Inferior parietal cortex (tissue), 1 donor: ENCODE data around the gene RASGEF1C.
"Not testable (repeated sequence)": the region's sequence is repeated elsewhere in the genome, so short reads cannot be mapped to it uniquely, and the experiment has no call there.

Experiments
- DNase-seq: peaks from one replicate; pipeline ENCODE4 v3.0.0-alpha.2; 2016; ENCODE audit errors: extremely low spot score

Gene RASGEF1C

DNA sequence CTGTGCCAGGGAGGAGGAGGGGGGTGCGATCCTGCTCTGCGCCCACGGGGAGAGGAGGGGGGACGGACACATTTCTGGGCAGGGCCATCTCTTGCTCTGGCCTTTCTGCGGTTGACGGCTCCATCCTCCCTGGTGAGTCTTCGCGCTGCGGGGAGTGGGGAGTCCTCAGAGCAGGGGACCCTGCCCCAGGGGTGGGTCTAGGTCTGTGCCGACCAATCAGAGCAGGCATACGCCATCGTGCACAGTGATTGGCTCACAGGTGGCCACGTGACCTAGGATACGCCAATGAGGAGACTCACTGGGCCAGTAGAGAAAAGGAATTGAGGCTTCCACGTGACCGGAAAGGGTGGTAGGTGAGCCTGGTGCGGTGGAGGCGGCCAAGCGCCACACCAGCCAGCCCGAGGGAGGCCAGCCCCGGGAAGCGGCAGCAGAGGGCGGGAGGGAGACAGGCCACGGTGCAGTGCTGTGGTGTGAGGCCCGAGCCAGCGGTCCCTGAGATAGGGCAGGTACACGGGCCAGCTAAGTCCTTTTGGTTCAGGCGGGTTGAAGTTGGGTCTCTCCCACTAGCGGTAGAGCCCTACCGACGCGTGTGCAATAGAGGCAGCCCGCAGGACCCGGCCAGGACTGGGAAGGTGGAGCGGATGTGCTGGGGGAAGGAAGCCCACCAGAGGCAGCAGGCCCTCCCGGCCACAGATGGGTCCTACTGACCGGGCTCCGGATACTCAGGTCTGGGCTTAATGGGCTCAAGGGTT is 72.2 kb downstream of the RASGEF1C start:
- no peak for DNase-seq

DNA sequence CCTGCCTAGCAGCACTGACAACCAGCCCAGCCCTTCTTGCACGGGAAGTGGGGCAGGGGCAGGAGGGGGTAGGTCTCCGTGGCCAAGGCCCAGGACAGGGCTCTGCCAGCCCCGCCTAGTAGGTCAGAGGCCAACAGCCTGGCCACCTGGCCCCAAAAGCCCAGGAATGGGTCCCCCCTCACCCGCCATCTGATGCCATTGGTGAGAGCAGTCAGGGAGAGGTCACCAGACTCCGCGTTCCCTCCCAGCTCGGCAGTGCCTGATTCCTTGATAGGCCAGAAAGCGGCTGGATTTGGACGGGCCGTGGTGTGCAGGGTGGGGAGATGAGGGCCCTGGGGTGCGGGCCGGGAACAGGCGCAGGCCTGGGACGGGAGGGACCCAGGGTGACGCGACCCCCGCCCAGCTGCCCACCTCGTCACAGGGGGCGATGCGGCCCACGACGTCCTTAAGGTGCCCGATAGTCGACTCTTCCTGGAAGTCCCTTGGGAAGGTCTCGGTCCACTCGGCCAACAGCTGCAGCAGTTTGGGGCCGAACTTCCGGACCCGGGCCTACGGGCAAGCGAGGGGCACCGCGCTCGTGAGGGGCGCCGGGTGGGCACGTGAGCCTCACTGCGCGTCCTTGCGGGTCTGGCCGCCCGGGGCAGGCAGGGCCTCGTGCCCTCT is 72.9 kb downstream of the RASGEF1C start:
- no peak for DNase-seq

- no peak for DNase-seq
Observed at GRCh38 chr5:180135128-180135955, 73.7 kb downstream of the RASGEF1C start.

DNA sequence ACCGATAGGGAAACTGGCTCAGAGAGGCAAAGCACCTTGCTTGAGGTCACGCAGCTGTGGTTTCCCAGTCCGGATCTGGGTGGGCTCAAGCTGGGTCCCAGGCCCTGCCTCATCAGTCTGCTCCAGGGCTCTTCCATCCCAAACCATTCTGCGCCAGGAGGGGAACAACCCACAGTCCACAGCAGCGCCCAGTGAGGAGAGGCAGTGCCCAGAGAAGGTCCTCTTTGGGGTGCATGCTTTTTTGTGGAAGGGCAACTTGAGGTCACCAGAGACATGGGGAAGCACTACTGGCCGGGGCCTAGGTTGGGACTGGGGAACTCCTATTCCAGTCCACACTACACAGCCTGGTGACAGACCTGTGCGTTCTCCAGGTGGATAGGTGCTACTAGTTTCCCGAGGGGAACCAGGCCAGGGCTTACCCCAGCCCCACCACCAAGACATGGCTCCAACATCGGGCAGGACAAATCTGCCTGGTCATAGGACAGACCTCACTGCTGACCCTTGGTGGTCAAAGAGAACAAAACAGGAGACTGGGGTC is 75.0 kb downstream of the RASGEF1C start:
- DNase-seq: no peak

- DNase-seq: no peak
Observed at GRCh38 chr5:180133551-180133950, 75.5 kb downstream of the RASGEF1C start.

- DNase-seq: no peak
Observed at GRCh38 chr5:180133060-180133459, 76.0 kb downstream of the RASGEF1C start.

DNA sequence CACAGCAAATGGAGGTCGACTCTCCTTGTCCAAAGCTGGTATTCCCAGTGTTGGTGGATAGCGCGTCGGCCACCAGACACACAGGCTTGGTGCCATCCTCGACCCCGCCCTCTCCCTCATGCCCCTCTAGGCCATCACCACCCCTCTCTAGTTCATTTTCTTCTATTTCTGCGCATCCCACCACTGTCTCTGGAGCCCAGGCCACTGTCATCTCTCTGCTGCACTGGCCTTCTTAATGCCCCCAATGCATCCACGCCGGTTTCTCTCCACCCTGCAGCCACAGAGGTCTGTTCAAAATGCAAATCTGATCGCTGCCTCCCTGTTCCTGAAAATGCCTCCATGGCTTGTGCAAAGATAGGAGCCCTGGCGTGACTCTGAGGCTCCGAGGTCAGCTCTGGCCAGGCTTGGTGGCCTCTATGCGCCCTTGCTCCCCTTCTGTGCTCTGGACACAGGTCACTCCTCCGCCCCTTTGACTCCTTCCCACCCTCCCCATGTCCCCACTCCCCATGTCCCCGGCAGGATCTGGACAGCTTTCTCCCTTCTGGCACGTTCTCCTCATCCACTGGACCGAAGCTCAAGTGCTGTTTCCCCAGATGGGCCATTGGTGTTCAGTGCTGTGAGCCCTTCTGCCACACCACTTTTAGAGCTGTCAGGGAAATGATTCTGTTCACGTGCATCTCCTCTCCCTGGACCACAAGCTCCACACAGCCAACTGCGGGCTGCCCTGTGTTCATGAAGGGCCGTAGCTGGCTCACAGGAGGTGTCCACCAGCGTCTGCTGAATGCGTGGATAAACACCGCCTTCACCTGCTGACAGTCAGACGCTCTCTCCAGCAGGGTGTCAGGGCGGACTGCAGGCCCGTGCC is 77.9 kb downstream of the RASGEF1C start:
- DNase-seq: no peak

DNA sequence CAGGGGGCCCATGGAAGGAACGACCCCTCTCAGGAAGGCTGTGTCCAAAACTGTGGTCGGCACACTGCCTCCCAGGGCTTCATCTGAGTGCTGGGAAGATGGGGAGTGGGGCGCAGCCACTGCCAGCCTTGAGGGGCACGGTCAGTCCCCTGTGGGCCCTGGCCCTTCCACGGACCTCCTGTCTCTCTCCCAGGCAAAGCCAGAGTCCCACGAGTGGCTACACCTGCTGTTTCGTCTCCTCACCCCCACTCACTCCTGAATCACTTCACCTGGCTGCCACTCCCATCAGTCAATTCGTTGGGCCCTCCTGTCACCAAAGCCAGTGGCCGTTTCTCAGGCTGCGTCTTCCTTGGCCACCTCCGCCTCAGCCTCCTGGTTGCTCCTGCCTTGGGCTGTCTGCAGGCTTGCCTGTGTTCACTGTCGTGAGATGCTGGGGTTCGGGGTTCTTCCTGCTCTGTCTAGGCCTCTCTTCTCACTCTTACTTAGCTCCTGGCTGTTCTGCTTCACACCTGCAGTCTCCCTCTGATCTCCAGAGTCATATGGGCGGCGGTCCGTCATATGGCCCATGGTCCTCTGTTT is 78.6 kb downstream of the RASGEF1C start:
- DNase-seq: no peak

DNA sequence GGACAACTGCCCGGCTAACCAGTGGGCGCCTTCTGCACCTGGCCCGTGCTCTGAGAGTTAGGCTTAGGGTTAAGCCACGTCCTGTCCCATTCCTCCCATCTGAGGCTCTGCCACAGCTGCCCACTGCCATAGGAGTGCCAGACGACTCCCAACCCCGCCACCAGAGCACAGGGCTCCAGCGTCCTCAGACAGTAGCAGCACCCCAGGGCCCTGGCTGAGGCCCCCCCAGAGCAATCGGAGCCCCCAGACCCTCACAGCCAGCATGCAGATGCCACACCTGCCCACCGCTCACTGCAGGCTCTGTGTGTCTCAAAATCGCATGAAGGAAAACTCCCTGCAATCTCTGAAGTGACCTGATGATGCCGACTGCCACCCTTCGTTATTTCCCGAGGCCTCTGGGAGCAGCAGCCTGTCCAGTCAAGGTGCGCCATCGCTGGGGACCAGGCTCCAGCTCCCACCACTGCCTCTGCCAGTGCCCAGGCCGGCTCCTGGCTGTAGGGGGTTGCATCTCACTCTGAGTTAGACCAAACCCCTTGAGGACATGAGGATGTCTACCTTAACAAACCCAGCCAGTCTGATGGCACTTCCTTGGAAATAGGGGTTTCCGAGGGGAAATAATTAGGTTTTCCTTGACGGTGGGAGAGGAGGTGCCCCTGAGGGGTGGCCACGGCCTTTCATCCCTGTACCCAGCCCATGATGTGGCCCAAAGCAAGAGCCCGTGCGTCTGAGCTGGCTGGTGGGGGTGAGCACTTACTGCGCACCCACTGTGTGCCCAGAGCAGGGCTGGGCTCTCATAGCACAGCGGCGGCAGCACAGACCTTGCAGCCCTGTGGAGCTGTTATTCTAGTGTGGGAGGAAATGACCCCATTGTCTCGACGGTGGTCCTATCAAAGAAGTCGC is 79.5 kb downstream of the RASGEF1C start:
- DNase-seq: no peak

DNA sequence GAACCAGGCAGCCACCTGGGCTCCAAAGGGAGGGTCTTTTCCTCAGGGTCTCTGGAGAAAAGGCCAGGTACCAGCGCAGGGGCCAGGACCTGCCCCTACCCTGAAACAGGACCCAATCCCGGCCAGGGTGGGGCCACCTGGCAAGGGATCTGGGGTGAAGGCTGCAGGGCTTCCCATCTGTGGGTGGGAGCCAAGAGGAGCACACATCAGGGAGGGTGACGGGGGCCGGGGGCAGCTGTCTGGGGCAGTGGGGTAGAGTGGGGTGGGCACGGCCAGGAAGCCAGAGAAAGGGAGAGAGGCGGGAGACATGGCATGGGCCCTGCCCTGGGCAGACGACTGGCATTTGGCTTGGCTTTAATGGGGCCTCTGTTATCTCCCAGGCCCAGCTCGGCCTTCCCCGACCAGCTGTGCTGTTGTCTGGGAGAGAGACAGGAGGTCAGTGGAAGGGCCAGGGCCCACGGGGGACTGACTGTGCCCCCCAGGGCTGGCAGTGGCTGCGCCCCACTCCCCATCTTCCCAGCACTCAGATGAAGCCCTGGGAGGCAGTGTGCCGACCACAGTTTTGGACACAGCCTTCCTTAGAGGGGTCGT is 80.2 kb downstream of the RASGEF1C start:
- DNase-seq: peak; percentile 39

DNA sequence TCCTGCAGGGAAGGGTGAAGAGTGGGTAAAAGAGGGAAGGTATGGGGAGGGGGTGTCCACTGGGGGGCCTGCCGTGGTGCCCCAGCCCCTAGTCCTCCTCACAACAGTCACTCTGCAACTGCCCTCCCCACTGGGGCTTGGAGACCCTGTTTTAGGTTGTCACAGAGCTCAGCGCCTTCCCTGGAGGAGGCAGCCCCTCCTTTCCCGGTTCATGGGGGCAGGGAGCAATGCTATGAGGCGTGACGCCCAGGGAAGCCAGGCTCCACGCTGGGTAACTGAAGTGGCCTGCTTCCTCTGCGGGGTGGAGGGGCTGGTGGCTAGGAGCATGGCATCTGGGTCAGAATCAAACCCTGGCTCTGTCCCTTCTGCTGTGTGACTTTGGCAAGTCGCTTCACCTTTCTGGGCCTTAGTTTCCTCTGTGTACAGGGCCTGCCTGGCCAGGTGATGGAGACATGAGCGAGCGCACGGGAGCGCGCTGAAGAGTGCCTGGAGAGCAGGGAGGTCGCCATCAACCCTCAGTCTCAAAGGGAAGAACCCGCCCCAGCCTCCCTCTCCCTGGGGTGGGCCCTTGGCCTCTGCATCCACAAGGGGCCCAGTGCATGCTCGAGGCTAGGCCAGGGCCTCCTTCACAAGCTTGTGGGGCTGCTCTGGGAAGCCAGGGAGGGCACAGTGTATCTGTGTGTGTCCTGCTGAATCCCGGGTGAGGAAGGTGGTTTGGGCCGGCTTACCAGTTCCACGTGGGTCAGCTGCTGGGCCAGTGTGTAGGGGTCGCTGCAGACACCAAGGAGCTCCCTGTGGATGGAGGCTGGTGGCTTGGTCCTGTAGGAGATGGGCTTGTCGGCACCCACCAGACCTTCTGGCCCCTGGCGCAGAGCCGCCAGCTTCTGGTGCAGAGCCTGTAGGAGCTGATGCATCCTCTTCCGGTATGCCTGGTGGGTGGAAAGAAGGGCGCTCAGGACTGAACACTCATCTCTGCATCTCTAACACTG is 81.0 kb downstream of the RASGEF1C start:
- no peak for DNase-seq

- peak; percentile 21 for DNase-seq
Observed at GRCh38 chr5:180126716-180127681, 82.0 kb downstream of the RASGEF1C start.

DNA sequence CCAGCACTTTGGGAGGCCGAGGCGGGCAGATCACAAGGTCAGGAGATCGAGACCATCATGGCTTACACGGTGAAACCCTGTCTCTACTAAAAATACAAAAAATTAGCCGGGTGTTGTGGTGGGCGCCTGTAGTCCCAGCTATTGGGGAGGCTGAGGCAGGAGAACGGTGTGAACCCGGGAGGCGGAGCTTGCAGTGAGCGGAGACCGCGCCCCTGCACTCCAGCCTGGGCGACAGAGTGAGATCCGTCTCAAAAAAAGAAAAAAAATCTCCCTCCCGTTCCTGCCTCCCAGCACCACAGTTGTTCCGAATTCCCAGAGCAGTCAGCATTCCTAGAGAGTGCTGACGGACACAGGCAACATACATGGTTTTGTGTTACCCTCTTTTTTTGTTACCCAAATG is 82.9 kb downstream of the RASGEF1C start:
- DNase-seq: not testable (repeated sequence)

DNA sequence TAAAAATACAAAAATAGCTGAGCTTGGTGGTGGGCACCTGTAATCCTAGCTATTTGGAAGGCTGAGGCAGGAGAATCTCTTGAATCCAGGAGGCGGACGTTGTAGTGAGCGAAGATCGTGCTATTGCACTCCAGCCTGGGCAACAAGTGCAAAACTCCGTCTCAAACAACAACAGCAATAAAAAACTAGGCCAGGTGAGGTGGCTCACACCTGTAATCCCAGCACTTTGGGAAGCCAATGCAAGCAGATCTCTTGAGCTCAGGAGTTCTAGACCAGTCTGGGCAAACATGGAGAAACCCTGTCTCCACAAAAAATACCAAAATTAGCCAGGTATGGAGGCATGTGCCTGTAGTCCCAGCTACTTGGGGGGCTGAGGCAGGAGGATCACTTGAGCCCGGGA is 84.3 kb downstream of the RASGEF1C start:
- DNase-seq: not testable (repeated sequence)

DNA sequence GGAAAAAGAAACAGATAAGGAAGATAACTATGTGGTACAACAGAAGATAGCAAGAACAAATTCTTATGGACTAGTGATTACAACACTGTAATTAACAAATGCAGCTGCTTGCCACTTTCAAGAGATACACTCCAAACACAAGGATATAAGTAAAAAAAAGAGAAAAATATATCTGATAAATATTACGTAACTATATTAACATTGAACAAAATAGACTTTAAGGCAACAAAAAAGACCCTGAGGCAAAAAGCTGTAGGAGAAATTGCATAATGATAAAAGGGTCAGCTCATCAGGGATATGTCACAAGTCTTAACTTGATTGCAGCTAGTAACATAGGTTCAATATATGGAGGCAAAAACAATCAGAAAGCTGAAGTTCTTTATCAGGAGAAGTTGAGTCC is 86.1 kb downstream of the RASGEF1C start:
- DNase-seq: no peak

- DNase-seq: no peak
Observed at GRCh38 chr5:180121826-180122413, 87.1 kb downstream of the RASGEF1C start.
